Measurements from ENCODE around the gene DIO3.

GRCh38 chr14:101601606-101602465 lies 40.5 kb downstream of the DIO3 start:
- TF ChIP-seq POLR2A (IDR thresholded peaks at IDR 0.05; ENCODE audit: low read depth, low read length) = no peak
- TF ChIP-seq RFX5 (IDR thresholded peaks at IDR 0.05; ENCODE audit: low read depth, low read length) = no peak
- TF ChIP-seq, protein P1, sequence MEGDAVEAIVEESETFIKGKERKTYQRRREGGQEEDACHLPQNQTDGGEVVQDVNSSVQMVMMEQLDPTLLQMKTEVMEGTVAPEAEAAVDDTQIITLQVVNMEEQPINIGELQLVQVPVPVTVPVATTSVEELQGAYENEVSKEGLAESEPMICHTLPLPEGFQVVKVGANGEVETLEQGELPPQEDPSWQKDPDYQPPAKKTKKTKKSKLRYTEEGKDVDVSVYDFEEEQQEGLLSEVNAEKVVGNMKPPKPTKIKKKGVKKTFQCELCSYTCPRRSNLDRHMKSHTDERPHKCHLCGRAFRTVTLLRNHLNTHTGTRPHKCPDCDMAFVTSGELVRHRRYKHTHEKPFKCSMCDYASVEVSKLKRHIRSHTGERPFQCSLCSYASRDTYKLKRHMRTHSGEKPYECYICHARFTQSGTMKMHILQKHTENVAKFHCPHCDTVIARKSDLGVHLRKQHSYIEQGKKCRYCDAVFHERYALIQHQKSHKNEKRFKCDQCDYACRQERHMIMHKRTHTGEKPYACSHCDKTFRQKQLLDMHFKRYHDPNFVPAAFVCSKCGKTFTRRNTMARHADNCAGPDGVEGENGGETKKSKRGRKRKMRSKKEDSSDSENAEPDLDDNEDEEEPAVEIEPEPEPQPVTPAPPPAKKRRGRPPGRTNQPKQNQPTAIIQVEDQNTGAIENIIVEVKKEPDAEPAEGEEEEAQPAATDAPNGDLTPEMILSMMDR (conservative IDR thresholded peaks at IDR 0.05; ENCODE audit: low read depth, low read length) = no peak
- no peak for TF ChIP-seq BHLHE40 (IDR thresholded peaks at IDR 0.05; ENCODE audit: low read depth, low read length)
- no peak for TF ChIP-seq NFE2L2 (IDR thresholded peaks at IDR 0.05; ENCODE audit: low read depth, low read length)
- no peak for TF ChIP-seq RCOR1 (IDR thresholded peaks at IDR 0.05; ENCODE audit: insufficient replicate concordance, low read length)
- TF ChIP-seq MAZ (IDR thresholded peaks at IDR 0.05; ENCODE audit: borderline replicate concordance, low read depth, low read length) = no peak

Measured in IMR-90 (cell line).